Measurements from ENCODE around the gene TACC2. TPM values are rescaled to one million over a fixed set of nuclear protein-coding genes. Genes with fewer than 3 reads are reported as not detected.

TACC2 gene
- total RNA-seq, 2 experiments from 2014 or later = not detected

DNA sequence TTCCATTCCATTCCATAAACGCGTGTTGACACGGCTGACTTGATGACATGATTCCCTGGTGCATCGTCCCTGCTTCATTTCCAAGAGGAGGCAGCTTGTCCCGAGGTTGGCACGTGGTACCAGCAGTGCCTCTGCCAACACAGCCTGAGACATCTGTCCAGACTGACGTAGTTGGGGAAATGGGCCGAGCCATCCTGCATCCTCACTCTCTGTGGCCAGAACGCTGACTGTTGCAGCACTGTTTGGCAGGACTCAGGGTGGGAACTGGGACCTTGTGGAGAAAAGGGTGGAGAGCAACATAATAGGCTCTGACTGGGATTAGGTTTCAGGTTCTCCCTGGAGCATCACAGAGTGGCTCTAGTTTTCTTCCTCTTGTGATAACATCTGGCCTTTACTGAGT lies 163.6 kb downstream of the TACC2 start:
- DNase-seq (no peak), ATAC-seq (no peak)
- Mint-ChIP-seq H3K9me3 (no peaks in the 10 kb centered on the region), H3K4me3 (no peak overlapping the region), H3K36me3 (ENCODE audit: low read depth) (no peaks in the 10 kb centered on the region), H3K27ac (no peak overlapping the region), H3K27me3 (peaks cover 4% of the 10 kb centered on the region), H3K4me1 (ENCODE audit: low read depth) (no peaks in the 10 kb centered on the region)
- intact Hi-C loops (cut with micrococcal nuclease) = no loop called here
- TF ChIP-seq, protein P1, sequence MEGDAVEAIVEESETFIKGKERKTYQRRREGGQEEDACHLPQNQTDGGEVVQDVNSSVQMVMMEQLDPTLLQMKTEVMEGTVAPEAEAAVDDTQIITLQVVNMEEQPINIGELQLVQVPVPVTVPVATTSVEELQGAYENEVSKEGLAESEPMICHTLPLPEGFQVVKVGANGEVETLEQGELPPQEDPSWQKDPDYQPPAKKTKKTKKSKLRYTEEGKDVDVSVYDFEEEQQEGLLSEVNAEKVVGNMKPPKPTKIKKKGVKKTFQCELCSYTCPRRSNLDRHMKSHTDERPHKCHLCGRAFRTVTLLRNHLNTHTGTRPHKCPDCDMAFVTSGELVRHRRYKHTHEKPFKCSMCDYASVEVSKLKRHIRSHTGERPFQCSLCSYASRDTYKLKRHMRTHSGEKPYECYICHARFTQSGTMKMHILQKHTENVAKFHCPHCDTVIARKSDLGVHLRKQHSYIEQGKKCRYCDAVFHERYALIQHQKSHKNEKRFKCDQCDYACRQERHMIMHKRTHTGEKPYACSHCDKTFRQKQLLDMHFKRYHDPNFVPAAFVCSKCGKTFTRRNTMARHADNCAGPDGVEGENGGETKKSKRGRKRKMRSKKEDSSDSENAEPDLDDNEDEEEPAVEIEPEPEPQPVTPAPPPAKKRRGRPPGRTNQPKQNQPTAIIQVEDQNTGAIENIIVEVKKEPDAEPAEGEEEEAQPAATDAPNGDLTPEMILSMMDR (IDR thresholded peaks at IDR 0.05) = no peak
- ChIA-PET POLR2A (no interaction called here), CTCF (no interaction called here)

DNA sequence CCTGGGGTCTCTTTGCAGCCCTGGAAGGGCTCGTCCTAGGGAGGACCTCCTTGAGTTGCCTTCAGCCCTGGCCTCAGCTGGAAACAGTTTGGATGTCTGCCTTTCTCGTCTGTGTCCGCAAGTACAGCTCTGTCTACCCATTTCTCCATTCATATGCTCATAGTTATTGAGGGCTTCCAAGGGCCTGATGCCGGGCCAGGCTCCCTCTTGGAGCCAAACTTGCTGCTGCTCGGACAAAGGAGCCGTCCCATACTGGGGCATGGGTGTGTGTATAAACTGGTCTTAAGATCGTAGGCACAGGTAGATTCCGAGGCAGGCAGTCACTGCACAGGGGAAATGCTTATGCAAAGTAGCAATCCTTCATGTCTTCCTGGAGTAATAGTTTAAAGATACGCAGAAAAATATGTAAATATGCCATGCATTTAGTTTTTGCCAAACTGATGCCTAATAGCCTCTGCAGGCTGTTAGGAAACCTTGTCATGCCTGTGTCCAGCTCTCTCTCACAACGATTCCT lies 165.1 kb downstream of the TACC2 start:
- Mint-ChIP-seq H3K4me3 (no peak overlapping the region), H3K27ac (no peak overlapping the region), H3K36me3 (ENCODE audit: low read depth) (no peaks in the 10 kb centered on the region), H3K9me3 (no peaks in the 10 kb centered on the region), H3K27me3 (peaks cover 9% of the 10 kb centered on the region), H3K4me1 (ENCODE audit: low read depth) (no peaks in the 10 kb centered on the region)
- intact Hi-C loops (cut with micrococcal nuclease) = no loop called here
- ChIA-PET CTCF (no interaction called here), POLR2A (no interaction called here)
- ATAC-seq (no peak), DNase-seq (no peak)
- TF ChIP-seq, protein P1 (IDR thresholded peaks at IDR 0.05) = no peak

DNA sequence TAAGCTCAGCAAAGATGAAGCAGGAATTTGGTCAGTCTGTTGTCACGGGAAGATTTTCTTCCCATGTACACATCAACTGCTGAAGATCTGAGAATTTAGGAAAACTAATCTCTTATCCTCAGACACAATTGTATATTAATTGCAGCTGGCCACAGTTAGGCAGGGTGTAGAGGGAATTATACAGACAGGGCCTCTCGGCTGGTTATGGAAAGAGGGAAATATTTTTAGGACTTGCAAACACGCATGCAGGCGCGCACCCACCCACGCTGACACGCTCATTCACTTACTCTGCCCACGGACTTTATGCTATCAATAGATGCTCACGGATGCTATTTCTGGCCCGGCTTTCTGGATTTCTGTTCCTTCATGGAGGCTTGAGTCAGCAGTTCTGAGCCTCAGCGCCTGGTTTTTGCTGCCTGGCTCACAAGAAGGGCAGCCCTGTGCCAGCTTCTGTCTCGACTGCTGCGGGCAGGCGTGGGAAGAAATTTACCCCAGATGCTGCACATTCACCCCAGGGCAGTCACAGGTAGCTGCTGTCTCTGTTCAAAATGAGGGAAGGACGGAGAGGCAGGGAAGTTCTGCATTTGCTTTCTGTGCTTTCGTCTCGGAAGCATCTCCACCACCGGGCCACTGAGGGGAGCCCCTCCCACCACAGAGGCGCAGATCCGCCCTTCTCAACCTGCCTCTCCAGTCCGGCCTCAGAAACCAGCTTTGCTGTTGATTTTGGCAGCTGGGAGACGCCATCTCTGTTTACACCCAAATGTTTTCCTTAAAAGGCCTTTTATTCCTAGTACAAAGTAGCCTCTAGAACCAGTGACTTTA lies 165.8 kb downstream of the TACC2 start:
- no peak for ATAC-seq
- ChIA-PET POLR2A (no interaction called here), CTCF (no interaction called here)
- H3K9me3 Mint-ChIP-seq = no peaks in the 10 kb centered on the region
- no peaks in the 10 kb centered on the region for H3K4me1 Mint-ChIP-seq (ENCODE audit: low read depth)
- no peak overlapping the region for H3K27ac Mint-ChIP-seq
- DNase-seq = no peak
- no peak overlapping the region for H3K4me3 Mint-ChIP-seq
- TF ChIP-seq, protein P1 (IDR thresholded peaks at IDR 0.05) = no peak
- no peaks in the 10 kb centered on the region for H3K36me3 Mint-ChIP-seq (ENCODE audit: low read depth)
- intact Hi-C loops (cut with micrococcal nuclease) = no loop called here
- peaks cover 9% of the 10 kb centered on the region for H3K27me3 Mint-ChIP-seq

DNA sequence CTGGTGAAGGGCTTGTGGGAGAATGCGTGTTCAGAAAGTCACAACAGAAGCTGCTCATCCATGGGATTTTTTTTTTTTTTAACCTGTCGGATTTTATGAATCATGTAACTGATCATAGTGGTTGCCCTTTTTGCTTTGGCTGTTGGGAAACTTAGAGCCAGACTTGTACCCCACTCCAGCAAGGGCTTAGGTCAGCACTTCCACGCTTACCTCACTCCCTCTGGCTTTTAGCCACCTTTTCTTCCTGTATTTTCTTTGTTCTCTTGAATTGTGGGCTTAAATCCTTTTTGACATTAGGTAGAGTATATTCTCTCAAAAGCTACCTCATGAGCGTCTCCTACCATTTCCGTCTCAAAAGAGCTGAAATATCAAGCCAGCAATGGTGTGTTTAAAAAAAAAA lies 168.5 kb downstream of the TACC2 start:
- Mint-ChIP-seq H3K27me3 (peaks cover 29% of the 10 kb centered on the region), H3K36me3 (ENCODE audit: low read depth) (no peaks in the 10 kb centered on the region), H3K4me1 (ENCODE audit: low read depth) (no peaks in the 10 kb centered on the region), H3K9me3 (no peaks in the 10 kb centered on the region), H3K4me3 (no peak overlapping the region), H3K27ac (no peak overlapping the region)
- intact Hi-C loops (cut with micrococcal nuclease) = no loop called here
- no peak for ATAC-seq
- ChIA-PET POLR2A (no interaction called here), CTCF (no interaction called here)
- DNase-seq = no peak
- TF ChIP-seq, protein P1 (IDR thresholded peaks at IDR 0.05) = no peak

DNA sequence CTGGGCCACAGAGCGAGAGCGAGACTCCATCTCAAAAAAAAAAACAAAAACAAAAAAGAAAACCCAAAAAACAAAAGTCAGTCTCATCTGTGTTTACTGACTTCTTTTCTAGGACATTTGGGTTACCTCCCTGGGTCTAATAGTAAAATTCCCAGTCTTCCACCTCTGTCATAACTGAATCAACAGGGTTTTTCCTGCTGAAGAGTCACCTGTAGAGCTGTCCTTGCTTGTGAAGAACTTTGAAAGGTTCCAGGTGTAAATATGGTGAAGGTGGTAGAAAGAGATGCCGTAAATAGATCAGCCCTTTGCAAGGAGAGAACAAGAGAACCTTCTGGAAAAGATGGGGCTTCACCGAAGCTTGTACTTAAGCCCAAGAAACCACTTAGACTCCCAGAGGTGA lies 169.4 kb downstream of the TACC2 start:
- Mint-ChIP-seq H3K27ac (no peak overlapping the region), H3K27me3 (peaks cover 36% of the 10 kb centered on the region), H3K4me1 (ENCODE audit: low read depth) (no peaks in the 10 kb centered on the region), H3K36me3 (ENCODE audit: low read depth) (no peaks in the 10 kb centered on the region), H3K9me3 (no peaks in the 10 kb centered on the region), H3K4me3 (no peak overlapping the region)
- POLR2A ChIA-PET = no interaction called here
- CTCF ChIA-PET = no interaction called here
- intact Hi-C loops (cut with micrococcal nuclease) = no loop called here
- ATAC-seq = no peak
- DNase-seq = no peak
- TF ChIP-seq, protein P1 (IDR thresholded peaks at IDR 0.05) = no peak

Data from activated CD8-positive, alpha-beta T cell treated with anti-CD3 and anti-CD28 coated beads for 36 hours (primary cell).